ENCODE measurements around the gene TPRG1L. TPM values are rescaled to one million over a fixed set of nuclear protein-coding genes. Genes with fewer than 3 reads are reported as not detected.

TPRG1L gene
- total RNA-seq, 1 experiment from 2014 or later, result 13.7 TPM

GRCh38 chr1:3636080-3636479 lies 11.3 kb downstream of the TPRG1L start:
- ChIA-PET CTCF (no interaction called here), POLR2A (ENCODE audit: low non-redundant PET) (no interaction called here)
- no peaks in the 10 kb centered on the region for H3K4me1 ChIP-seq (ENCODE audit: insufficient read depth, low read length, poor library complexity, severe bottlenecking)
- H3K27me3 ChIP-seq (replicated peaks; ENCODE audit: insufficient read depth, low read depth, low read length, poor library complexity), result no peaks in the 10 kb centered on the region
- H3K36me3 ChIP-seq (ENCODE audit: insufficient read depth, low read length, poor library complexity, severe bottlenecking), result peaks cover 50% of the 10 kb centered on the region
- intact Hi-C loops (cut with micrococcal nuclease; ENCODE audit: unreplicated experiment), result no loop called here
- no peaks in the 10 kb centered on the region for H3K9me3 ChIP-seq (ENCODE audit: low read depth, low read length, poor library complexity, severe bottlenecking)
- H3K27ac ChIP-seq (ENCODE audit: low read depth, low read length, poor library complexity, severe bottlenecking), result no peak overlapping the region
- DNase-seq (ENCODE audit: low spot score), result no peak
- no peak for TF ChIP-seq CTCF (conservative IDR thresholded peaks at IDR 0.05; ENCODE audit: low read depth, low read length)
- no peak for TF ChIP-seq EZH2 (IDR thresholded peaks at IDR 0.05; ENCODE audit: borderline replicate concordance, low read depth, low read length, poor library complexity, severe bottlenecking)
- no TSS peak for BruUV-seq (replicated peaks)
- no peak overlapping the region for H3K4me3 ChIP-seq (ENCODE audit: low read depth, low read length, poor library complexity, severe bottlenecking)

- no TSS peak for BruUV-seq (replicated peaks)
- Histone ChIP-seq H3K9me3 (ENCODE audit: low read depth, low read length, poor library complexity, severe bottlenecking) (no peaks in the 10 kb centered on the region), H3K27me3 (replicated peaks; ENCODE audit: insufficient read depth, low read depth, low read length, poor library complexity) (no peaks in the 10 kb centered on the region), H3K4me3 (ENCODE audit: low read depth, low read length, poor library complexity, severe bottlenecking) (no peak overlapping the region), H3K27ac (ENCODE audit: low read depth, low read length, poor library complexity, severe bottlenecking) (no peak overlapping the region), H3K36me3 (ENCODE audit: insufficient read depth, low read length, poor library complexity, severe bottlenecking) (peaks cover 50% of the 10 kb centered on the region), H3K4me1 (ENCODE audit: insufficient read depth, low read length, poor library complexity, severe bottlenecking) (no peaks in the 10 kb centered on the region)
- intact Hi-C loops (cut with micrococcal nuclease; ENCODE audit: unreplicated experiment), result no loop called here
- no peak for DNase-seq (ENCODE audit: low spot score)
- ChIA-PET CTCF (no interaction called here), POLR2A (ENCODE audit: low non-redundant PET) (no interaction called here)
- TF ChIP-seq CTCF (conservative IDR thresholded peaks at IDR 0.05; ENCODE audit: low read depth, low read length) (no peak), EZH2 (IDR thresholded peaks at IDR 0.05; ENCODE audit: borderline replicate concordance, low read depth, low read length, poor library complexity, severe bottlenecking) (no peak)
These were observed 11.7 kb downstream of the TPRG1L start for GRCh38 chr1:3636531-3636930.

GRCh38 chr1:3638027-3638426 lies 13.2 kb downstream of the TPRG1L start:
- H3K4me1 ChIP-seq (ENCODE audit: insufficient read depth, low read length, poor library complexity, severe bottlenecking), result no peaks in the 10 kb centered on the region
- BruUV-seq (replicated peaks), result no TSS peak
- ChIA-PET CTCF (no interaction called here), POLR2A (ENCODE audit: low non-redundant PET) (interaction anchor here (0.6 kb wide), 1 partner anchor 124 kb away, joined by 4 read pairs; no protein-coding TSS in a partner anchor)
- no peaks in the 10 kb centered on the region for H3K9me3 ChIP-seq (ENCODE audit: low read depth, low read length, poor library complexity, severe bottlenecking)
- TF ChIP-seq CTCF (conservative IDR thresholded peaks at IDR 0.05; ENCODE audit: low read depth, low read length), result no peak
- TF ChIP-seq EZH2 (IDR thresholded peaks at IDR 0.05; ENCODE audit: borderline replicate concordance, low read depth, low read length, poor library complexity, severe bottlenecking), result no peak
- H3K4me3 ChIP-seq (ENCODE audit: low read depth, low read length, poor library complexity, severe bottlenecking), result no peak overlapping the region
- H3K27ac ChIP-seq (ENCODE audit: low read depth, low read length, poor library complexity, severe bottlenecking), result no peak overlapping the region
- DNase-seq (ENCODE audit: low spot score), result no peak
- H3K27me3 ChIP-seq (replicated peaks; ENCODE audit: insufficient read depth, low read depth, low read length, poor library complexity), result no peaks in the 10 kb centered on the region
- intact Hi-C loops (cut with micrococcal nuclease; ENCODE audit: unreplicated experiment), result no loop called here
- H3K36me3 ChIP-seq (ENCODE audit: insufficient read depth, low read length, poor library complexity, severe bottlenecking), result peaks cover 45% of the 10 kb centered on the region
